Panc1 (cell line): ENCODE results near the gene C2orf69. TPM values are rescaled to one million over a fixed set of nuclear protein-coding genes. Genes with fewer than 3 reads are reported as not detected.

ENCODE experiments used
- ATAC-seq: fragments of 200-7000 bp; cut with Tn5 transposase; 2 replicates; pipeline ENCODE4 v1.9.1; 2020; ENCODE audit warnings: mild to moderate bottlenecking, moderate library complexity
- BruUV-seq: library from RNA; stranded (reverse); fragments of 400-500 nt; replicated peaks from 2 replicates; lab custom pipeline; 2021; lab: Mats Ljungman, UMichigan
- CTCF ChIA-PET: fragments of 300-600 bp; sonication (Branson Sonifier 250); formaldehyde crosslinking; loops from one replicate; lab custom pipeline; 2022; ENCODE audit warnings: antibody characterized with exemption; lab: Charles Lee
- POLR2A ChIA-PET: fragments of 300-600 bp; sonication (Branson Sonifier 250); formaldehyde crosslinking; loops from one replicate; lab custom pipeline; 2022; ENCODE audit warnings: antibody characterized with exemption; lab: Charles Lee
- DNase-seq: peaks from one replicate; pipeline ENCODE4 v3.0.0-alpha.2; 2010; ENCODE audit warnings: low read depth, low spot score
- H3K27ac ChIP-seq: 2 replicates; pipeline ENCODE4 v1.5.1; 2011; ENCODE audit warnings: mild to moderate bottlenecking, low read length, inconsistent platforms
- H3K27me3 ChIP-seq: fragments of 200-500 bp; sonication (Bioruptor generic); 2 replicates; pipeline ENCODE4 v1.6.0; 2014; ENCODE audit warnings: low read length, inconsistent platforms; ENCODE audit not compliant: control insufficient read depth, insufficient read depth
- H3K36me3 ChIP-seq: fragments of 200-500 bp; sonication (Bioruptor generic); 2 replicates; pipeline ENCODE4 v1.5.1; 2014; ENCODE audit warnings: inconsistent platforms, mild to moderate bottlenecking, low read length, moderate library complexity; ENCODE audit not compliant: control insufficient read depth, insufficient read depth
- H3K4me1 ChIP-seq: 2 replicates; pipeline ENCODE4 v1.5.1; 2011; ENCODE audit warnings: inconsistent platforms, mild to moderate bottlenecking, low read length, moderate library complexity; ENCODE audit not compliant: control insufficient read depth, insufficient read depth
- H3K4me3 ChIP-seq, 2 experiments: 2 replicates each; pipeline ENCODE4 v1.5.1; 2011 to 2012; ENCODE audit warnings: low read depth in 2 of 2, low read length in 2 of 2, mild to moderate bottlenecking in 2 of 2, inconsistent platforms in 1 of 2, moderate library complexity in 1 of 2
- H3K9me3 ChIP-seq: fragments of 200-500 bp; sonication (Bioruptor generic); 2 replicates; pipeline ENCODE4 v1.5.1; 2014; ENCODE audit warnings: low read depth, mild to moderate bottlenecking, inconsistent platforms, low read length, moderate library complexity; ENCODE audit not compliant: control insufficient read depth, insufficient read depth
- POLR2AphosphoS5 ChIP-seq: IDR thresholded peaks from 2 replicates; pipeline ENCODE4 v1.6.1; 2012; ENCODE audit warnings: mild to moderate bottlenecking, low read depth, low read length, moderate library complexity
- SIN3A ChIP-seq: IDR thresholded peaks from 2 replicates; pipeline ENCODE4 v1.6.1; 2012; ENCODE audit warnings: low read depth, mild to moderate bottlenecking, low read length, moderate library complexity, borderline replicate concordance; ENCODE audit not compliant: insufficient read depth
- TCF7L2 ChIP-seq: IDR thresholded peaks from 2 replicates; pipeline ENCODE4 v1.6.1; 2011; ENCODE audit warnings: mild to moderate bottlenecking, low read depth, low read length, inconsistent platforms
- in situ Hi-C: cut with HindIII; loops from 2 replicates; pipeline ENCODE4 v1.10.0; 2016; ENCODE audit warnings: low sequenced_read_pairs, low pct_unique_long_range_greater_than_20kb
- intact Hi-C: fragments of 100-400 bp; cut with micrococcal nuclease; formaldehyde crosslinking; loops from one replicate; pipeline ENCODE4 v1.10.0; 2022; ENCODE audit not compliant: unreplicated experiment
- total RNA-seq: library from RNA; stranded (reverse); gene quantifications from one replicate; pipeline ENCODE4 v1.2.1, GENCODE V29; 2021; ENCODE audit not compliant: unreplicated experiment
- TF ChIP-seq, protein P1 (sequence below): fragments of 450-650 bp; IDR thresholded peaks from 2 replicates; pipeline ENCODE4 v1.5.1; 2017; ENCODE audit warnings: mild to moderate bottlenecking
- TF ChIP-seq, protein P2 (sequence below), 2 experiments: IDR thresholded peaks; 2 replicates each; pipeline ENCODE4 v1.6.1; 2011 to 2012; ENCODE audit warnings: low read depth in 2 of 2, control low read depth in 1 of 2, low read length in 1 of 2, mild to moderate bottlenecking in 1 of 2, moderate library complexity in 1 of 2; ENCODE audit not compliant: insufficient read depth in 1 of 2

Gene C2orf69
- total RNA-seq, 1 experiment from 2014 or later: 21.8 TPM

DNA sequence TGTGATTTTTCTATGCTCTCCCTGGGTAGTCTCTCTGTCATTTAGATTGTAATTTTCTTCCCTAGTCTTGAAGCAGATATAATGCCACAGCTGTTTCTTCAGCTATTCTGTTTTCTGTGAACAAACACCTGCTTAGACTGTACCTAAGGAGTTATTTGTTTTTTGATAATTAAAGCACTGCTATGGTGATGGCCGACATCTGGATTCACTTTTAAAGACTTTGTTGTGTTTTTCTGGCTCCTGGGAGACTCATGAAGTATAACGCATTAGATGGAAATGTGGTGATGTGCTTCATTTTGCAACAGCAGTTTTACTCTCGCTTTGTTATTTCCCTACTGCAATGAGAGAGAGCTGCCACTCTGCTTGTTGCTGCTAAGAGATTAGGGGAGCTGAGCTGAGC, 15.7 kb upstream of the C2orf69 start:
- DNase-seq (no peak), ATAC-seq (no peak)
- no peak overlapping the region for H3K27ac ChIP-seq
- no peaks in the 10 kb centered on the region for H3K4me1 ChIP-seq
- in situ Hi-C loops (no loop called here), intact Hi-C loops (no loop called here)
- H3K36me3 ChIP-seq: no peaks in the 10 kb centered on the region
- no peak overlapping the region for H3K4me3 ChIP-seq
- no TSS peak for BruUV-seq
- ChIA-PET CTCF (no interaction called here), POLR2A (no interaction called here)
- no peaks in the 10 kb centered on the region for H3K27me3 ChIP-seq
- H3K9me3 ChIP-seq: no peaks in the 10 kb centered on the region
- TF ChIP-seq POLR2AphosphoS5 (no peak), SIN3A (no peak), TCF7L2 (no peak)
- TF ChIP-seq, protein P1, sequence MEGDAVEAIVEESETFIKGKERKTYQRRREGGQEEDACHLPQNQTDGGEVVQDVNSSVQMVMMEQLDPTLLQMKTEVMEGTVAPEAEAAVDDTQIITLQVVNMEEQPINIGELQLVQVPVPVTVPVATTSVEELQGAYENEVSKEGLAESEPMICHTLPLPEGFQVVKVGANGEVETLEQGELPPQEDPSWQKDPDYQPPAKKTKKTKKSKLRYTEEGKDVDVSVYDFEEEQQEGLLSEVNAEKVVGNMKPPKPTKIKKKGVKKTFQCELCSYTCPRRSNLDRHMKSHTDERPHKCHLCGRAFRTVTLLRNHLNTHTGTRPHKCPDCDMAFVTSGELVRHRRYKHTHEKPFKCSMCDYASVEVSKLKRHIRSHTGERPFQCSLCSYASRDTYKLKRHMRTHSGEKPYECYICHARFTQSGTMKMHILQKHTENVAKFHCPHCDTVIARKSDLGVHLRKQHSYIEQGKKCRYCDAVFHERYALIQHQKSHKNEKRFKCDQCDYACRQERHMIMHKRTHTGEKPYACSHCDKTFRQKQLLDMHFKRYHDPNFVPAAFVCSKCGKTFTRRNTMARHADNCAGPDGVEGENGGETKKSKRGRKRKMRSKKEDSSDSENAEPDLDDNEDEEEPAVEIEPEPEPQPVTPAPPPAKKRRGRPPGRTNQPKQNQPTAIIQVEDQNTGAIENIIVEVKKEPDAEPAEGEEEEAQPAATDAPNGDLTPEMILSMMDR: no peak
- TF ChIP-seq, protein P2, sequence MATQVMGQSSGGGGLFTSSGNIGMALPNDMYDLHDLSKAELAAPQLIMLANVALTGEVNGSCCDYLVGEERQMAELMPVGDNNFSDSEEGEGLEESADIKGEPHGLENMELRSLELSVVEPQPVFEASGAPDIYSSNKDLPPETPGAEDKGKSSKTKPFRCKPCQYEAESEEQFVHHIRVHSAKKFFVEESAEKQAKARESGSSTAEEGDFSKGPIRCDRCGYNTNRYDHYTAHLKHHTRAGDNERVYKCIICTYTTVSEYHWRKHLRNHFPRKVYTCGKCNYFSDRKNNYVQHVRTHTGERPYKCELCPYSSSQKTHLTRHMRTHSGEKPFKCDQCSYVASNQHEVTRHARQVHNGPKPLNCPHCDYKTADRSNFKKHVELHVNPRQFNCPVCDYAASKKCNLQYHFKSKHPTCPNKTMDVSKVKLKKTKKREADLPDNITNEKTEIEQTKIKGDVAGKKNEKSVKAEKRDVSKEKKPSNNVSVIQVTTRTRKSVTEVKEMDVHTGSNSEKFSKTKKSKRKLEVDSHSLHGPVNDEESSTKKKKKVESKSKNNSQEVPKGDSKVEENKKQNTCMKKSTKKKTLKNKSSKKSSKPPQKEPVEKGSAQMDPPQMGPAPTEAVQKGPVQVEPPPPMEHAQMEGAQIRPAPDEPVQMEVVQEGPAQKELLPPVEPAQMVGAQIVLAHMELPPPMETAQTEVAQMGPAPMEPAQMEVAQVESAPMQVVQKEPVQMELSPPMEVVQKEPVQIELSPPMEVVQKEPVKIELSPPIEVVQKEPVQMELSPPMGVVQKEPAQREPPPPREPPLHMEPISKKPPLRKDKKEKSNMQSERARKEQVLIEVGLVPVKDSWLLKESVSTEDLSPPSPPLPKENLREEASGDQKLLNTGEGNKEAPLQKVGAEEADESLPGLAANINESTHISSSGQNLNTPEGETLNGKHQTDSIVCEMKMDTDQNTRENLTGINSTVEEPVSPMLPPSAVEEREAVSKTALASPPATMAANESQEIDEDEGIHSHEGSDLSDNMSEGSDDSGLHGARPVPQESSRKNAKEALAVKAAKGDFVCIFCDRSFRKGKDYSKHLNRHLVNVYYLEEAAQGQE (IDR thresholded peaks at IDR 0.05; ENCODE audit: insufficient read depth in 1 of 2, low read depth in 2 of 2, low read length in 1 of 2): no peak

DNA sequence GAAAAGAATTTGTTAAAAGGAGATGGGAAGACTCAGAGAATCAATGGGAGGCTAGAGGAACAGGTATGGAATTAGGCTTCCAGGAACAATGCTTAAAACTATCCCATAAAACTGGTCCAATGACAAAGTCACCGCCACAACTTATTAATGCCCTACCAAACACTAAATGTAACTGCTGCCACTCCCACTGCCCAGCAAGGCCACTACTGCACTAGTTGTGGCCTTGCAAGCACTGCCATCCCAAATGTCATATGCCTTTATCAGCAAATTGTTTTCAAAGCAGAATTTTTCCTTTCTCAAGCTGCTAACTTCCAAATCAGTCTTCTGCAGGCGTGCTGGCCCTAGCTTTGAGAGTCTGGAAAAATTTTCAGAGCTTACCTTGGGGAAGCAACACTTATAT, 14.5 kb upstream of the C2orf69 start:
- no peak for ATAC-seq
- in situ Hi-C loops (no loop called here), intact Hi-C loops (no loop called here)
- Histone ChIP-seq H3K27ac (no peak overlapping the region), H3K27me3 (no peaks in the 10 kb centered on the region), H3K4me1 (no peaks in the 10 kb centered on the region), H3K36me3 (no peaks in the 10 kb centered on the region), H3K4me3 (no peak overlapping the region), H3K9me3 (no peaks in the 10 kb centered on the region)
- ChIA-PET CTCF (no interaction called here), POLR2A (interaction anchor here (0.7 kb wide), 1 partner anchor 37 kb away, joined by 5 read pairs; no protein-coding TSS in a partner anchor)
- no peak for DNase-seq
- TF ChIP-seq, protein P2 (IDR thresholded peaks at IDR 0.05; ENCODE audit: insufficient read depth in 1 of 2, low read depth in 2 of 2, low read length in 1 of 2): no peak
- TF ChIP-seq TCF7L2 (no peak), SIN3A (no peak), POLR2AphosphoS5 (no peak)
- TF ChIP-seq, protein P1: no peak
- BruUV-seq: no TSS peak
